Skin epidermis (tissue), 12 donors: ENCODE results near the gene COMMD8.
A peak's percentile ranks its signal among the peaks of the same experiment; 100 is the strongest.

ENCODE experiments used
- H3K27ac ChIP-seq, 21 experiments: fragments of 200-600 bp; sonication (generic) in 11 of 21; one replicate each; pipeline ENCODE4 v1.5.0; 2020; ENCODE audit warnings: mild to moderate bottlenecking in 3 of 21, inconsistent platforms in 2 of 21, moderate library complexity in 2 of 21
- H3K4me3 ChIP-seq, 7 experiments: fragments of 200-600 bp; sonication (generic) in 2 of 7; one replicate each; pipeline ENCODE4 v1.5.0; 2020; ENCODE audit warnings: inconsistent platforms in 2 of 7, mild to moderate bottlenecking in 2 of 7, moderate library complexity in 1 of 7

The COMMD8 gene

DNA sequence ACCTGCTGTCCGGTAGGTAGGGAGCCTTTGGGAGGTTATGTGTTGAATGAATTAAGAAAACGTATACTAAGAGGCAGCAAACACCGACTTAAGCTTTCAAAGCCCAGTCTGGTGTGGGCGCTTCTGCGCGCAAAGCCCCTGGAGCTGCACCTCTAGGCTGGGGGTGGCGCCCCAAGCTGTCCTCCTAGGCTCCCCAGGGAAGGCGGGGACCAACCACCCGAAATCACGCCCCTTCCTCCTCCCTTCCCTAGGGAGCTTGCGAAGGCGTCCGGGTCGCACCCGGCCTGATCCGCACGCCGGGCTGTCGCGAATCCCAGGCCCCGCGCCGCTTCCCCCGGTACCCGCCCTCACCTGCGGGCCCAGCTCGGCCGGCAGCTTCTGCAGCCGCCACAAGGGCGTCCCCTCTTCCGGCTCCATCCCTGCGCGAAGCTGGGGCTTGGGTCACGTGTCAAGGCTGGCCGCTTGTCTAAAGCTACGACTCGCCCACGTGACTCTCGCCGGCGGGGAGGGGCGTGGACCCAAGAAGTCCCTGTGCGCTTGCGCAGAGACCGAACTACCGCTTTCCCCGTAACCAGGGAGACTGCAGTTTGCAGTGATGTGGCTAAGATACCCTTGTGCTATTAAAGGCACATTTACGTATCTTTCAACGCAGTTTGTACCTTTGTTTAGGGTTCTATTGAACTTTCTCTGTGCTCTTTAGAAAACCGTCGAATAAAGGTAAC is at the start of gene COMMD8:
Gene COMMD8, minus strand, starts transcription at position 468 of the 722 bp plus-strand sequence. Its CDS starts 51 bp downstream, at position 417.
- H3K27ac ChIP-seq, result peak within 1 kb of the TSS; percentile 18 to 98 (median 89)
- H3K4me3 ChIP-seq, result peak within 1 kb of the TSS; percentile 60 to 92 (median 73)

DNA sequence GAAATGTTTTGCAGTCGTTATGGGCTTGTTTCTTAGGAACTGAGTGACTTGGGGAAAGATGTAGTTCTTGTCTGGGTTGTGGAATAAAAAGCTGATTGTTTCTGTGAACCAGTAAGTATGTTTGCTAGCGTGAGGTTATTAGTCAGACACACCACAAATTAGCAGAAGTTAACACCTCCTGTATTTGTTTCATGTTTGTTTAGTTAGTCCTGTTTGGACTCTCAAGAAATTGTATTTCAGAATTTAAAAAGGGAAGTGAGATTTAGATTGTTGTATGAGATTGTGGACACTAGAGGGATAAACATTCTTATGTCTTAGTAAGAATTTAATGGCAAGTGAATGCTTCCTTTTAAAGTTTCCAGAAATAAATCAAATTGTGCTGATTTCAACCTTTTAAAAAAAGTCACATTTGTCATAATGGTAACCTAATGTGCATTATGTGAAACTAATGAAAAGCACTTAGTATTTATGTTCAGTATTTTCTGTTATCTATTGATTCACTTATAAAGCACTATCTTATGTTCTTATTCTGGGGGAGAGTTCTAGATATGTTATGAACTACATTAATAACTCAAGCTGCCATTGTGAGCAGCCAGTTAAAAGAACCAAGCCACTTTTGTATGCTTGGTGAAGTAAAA is 47.1 kb upstream of the COMMD8 start:
- peak overlapping the region in 6 of 21 experiments; percentile 5 to 61 (median 24) for H3K27ac ChIP-seq
- H3K4me3 ChIP-seq, result no peak overlapping the region

DNA sequence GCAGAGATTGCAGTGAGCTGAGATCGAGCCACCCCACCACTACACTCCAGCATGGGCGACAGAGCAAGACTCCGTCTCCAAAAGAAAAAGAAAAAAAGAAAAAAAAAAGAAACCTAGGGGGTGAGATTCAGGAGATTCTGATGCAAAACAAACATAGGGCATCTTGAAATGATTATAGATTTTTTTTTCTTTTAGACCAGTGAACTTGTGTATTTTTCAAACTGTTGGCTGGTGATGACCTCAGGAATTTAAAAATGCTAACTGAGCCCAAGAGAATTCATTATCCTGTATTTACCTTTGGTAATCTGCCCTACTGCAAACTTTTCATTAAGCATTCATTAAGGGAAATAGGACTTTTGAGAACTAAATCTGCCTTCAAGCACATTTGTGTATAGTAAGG is 42.2 kb upstream of the COMMD8 start:
- H3K4me3 ChIP-seq, result no peak overlapping the region
- H3K27ac ChIP-seq, result no peak overlapping the region

DNA sequence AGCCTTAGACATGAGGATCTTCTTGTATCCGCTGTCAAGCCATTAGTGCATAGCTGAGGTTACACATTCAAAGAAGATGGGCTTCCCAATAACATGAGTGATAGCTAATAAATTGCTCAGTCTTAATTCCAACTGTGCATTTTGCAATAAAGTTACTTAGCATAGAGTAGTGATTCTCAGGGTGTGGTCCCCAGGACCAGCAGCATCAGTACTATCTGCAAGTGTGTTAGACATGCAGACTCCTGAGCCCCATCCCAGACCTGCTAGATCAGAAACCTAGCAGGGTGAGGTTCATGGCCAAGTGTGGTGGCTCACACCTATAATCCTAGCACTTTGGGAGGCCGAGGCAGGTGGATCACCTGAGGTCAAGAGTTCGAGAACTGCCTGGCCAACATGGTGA is 41.6 kb upstream of the COMMD8 start:
- Histone ChIP-seq H3K27ac (no peak overlapping the region), H3K4me3 (no peak overlapping the region)

DNA sequence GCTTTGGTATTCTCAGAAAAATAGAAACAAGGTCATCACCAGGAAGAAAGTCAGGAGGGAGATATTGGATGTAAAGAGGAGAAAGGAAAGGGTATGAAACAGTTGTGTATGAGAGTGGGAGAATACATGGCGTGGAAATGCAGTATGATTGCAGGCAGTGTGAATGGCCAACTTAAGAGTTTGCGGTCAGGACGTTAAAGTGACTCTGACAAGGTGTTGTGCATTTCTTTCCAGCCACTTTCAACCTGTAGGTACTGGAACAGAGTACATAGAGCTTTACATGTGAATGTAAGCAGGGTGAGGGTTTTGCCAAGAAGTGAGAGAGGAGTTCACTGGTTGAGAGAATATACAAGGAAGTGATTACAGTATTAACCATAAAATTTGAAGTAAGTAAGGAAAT is 37.3 kb upstream of the COMMD8 start:
- H3K27ac ChIP-seq, result no peak overlapping the region
- no peak overlapping the region for H3K4me3 ChIP-seq

DNA sequence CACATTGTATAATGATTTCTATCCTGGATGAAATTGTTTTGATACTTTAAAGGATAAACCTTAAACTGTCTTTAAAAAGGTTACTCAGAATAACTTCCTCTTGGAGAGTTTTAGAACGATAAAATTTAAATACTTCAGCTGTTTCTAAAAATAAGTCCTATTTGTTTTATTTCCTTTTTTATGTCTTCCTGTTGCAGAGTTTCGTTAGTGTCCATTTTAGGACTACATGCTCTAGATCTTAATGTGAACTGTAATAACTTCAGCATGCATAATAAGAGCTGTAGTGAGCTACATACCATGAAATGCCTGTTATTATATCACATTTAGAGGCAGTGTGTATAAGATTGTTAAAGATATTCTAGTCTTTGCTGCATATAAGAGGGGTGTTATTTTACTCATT is 36.2 kb upstream of the COMMD8 start:
- H3K27ac ChIP-seq, result peak overlapping the region in 1 of 21 experiments; percentile 46

DNA sequence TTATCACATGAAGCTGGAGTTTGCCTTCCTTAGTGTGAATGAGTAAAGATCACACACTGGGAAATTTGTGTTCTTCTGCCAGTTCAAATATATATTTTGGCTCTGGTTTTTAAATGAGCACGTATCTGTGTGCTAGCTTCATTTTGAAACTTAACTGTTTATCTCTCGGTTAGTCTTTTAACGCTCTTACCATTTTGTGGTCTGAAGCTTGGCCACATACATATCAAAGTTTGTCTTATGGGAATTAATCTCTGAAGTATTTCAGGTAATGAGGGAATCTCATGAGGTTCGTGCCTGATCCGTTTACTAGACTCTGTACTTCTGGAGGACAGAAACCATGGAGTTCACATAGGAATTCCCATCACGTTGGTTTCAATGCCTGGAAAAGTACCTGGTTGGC is 35.4 kb upstream of the COMMD8 start:
- Histone ChIP-seq H3K27ac (no peak overlapping the region), H3K4me3 (no peak overlapping the region)

More for the DNA sequence above, 36.2 kb upstream of the COMMD8 start:
- no peak overlapping the region for H3K4me3 ChIP-seq

DNA sequence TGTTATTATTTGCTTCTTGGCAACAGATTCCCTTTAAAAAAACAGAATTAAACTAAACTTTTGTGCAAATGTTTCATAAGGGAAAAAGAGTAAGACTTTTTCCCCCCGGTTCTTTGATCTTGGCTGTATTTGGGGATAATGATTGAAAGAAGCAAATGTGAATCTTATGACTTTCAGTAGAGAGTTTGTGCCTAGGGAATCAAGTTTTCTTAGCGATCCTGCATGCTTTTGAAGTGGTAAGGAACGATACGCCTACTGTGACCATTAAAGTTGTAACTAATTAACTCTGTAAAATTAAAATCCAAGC is 30.6 kb upstream of the COMMD8 start:
- H3K27ac ChIP-seq, result no peak overlapping the region
- no peak overlapping the region for H3K4me3 ChIP-seq

DNA sequence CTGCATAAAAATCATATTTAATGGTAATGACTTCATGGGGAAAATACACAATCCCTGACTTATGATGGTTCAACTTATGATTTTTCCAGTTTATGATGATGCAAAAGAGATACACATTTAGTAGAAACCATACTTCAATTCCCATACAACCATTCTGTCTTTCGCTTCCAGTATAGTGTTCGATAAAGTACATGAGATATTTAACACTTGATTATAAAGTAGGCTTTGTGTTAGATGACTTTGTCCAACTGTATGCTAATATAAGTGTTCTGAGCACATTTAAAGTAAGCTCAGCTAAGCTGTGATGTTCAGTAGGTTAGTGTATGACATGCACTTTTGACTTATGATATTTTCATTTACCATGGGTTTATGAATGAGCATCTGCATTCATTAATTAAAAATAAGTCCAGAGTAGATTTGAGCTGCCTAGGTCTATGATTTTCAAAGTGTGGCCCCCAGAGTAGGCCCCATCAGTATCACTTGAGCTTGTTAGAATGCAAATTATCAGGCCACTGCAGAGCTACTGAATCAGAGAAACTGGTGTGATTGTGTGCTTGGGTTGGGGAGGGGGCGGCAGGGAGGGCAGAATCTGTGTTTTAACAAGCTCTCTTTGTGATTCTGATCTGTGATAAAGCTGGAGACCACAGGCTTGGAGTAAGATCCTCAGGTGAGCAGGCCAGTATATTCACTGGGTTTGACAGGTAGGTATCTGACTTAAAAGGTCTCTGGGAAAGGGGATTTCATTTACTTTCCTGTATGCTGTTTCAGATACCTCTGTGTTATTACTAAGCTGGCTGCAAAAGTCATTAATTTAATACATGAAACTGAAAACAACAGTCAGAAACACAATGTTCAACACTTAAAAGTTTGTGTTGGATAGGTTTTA is 30.0 kb upstream of the COMMD8 start:
- no peak overlapping the region for H3K27ac ChIP-seq
- no peak overlapping the region for H3K4me3 ChIP-seq

DNA sequence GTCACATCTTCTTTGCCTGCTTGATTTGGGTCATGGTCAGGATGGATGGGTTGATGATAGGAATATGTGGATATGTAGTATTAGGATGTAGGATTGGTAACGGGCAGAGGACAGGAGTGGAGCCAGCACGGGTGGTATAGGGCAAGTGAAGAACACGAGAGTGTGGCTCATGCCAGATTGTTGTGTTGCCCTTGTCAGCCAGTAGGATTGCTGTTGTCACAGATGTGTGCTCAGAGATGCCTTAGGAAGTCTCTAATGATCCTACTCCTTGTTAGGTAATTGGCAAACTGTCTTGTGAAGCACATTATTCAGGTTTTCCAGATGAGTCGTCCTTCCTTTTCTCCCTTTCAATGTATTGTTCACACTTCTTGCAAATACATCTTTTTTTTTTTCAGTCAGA is 27.0 kb upstream of the COMMD8 start:
- H3K4me3 ChIP-seq, result no peak overlapping the region
- no peak overlapping the region for H3K27ac ChIP-seq

DNA sequence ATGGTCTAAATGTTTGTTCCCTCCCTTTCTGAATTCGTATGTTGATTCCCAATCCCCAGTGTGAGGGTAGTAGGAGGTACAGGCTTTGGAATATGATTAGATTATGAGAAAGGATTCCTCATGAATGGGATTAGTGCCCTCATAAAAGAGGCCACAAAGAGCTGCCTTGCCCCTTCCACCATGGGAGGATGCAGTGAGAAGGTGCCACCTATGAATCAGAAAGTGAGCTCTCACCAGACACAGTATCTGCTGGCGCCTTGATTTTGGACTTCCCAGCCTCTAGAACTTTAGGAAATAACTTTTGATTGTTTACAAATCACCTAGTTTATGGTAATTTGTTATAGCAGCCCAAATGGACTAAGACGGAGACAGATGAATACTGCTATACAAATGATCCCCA is 25.2 kb upstream of the COMMD8 start:
- Histone ChIP-seq H3K4me3 (no peak overlapping the region), H3K27ac (no peak overlapping the region)

DNA sequence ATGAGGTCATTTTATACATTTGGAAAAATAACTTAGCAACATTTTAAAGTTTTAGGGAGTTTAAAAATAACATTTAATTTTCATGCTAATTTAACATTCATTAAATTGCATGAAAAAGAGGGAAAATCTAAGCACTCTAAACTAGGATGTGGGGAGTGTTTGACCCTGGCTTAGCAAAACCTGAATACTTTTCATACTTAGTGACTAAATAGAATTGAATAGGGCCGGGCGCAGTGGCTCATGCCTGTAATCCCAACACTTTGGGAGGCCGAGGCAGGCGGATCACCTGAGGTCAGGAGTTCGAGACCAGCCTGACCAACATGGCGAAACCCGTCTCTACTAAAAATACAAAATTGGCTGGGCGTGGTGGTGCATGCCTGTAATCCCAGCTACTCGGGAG is 23.2 kb upstream of the COMMD8 start:
- Histone ChIP-seq H3K4me3 (peak overlapping the region in 5 of 7 experiments; percentile 42 to 58 (median 51)), H3K27ac (peak overlapping the region in 4 of 21 experiments; percentile 81 to 93 (median 84))

DNA sequence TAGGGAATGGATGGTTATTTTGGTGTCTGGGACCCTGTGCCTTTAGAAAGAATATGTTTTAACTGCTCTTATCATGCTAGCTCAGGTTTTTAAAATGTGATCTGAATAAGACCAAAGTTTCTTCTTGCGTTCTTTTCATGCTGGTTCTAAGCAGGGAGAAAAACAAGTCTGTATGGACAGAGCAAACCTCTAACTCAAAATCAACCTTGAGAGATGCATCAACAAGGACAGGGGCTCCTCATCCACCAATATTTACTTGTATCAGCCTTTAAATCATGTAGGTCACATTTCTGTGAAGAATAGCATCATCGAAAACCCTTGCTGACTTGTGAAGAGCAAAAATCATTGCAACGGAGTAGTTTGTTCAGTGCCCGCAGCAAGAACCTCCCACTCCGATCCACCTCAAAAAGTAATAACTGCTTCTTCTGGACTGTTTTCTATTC is 22.8 kb upstream of the COMMD8 start:
- Histone ChIP-seq H3K27ac (peak overlapping the region in 19 of 21 experiments; percentile 81 to 94 (median 88)), H3K4me3 (peak overlapping the region; percentile 42 to 58 (median 49))

DNA sequence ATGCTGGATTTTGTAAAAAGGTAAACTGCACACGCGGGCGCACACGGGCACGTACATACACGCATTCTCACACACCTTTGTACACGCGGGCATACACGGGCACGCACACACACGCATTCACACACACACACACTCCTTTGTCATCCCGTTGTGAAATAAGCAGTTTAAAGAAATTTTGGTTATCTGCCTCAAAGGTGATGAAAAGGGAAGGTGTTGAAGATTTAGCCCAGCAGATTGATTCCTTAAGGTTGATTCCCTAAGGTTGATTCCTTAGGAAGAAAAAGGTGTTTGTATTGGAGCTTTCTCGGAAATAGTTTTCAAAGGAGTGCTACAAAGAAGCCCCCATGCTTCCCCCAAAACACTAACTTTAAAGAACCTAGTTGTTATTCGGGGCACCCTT is 22.3 kb upstream of the COMMD8 start:
- Histone ChIP-seq H3K4me3 (peak overlapping the region; percentile 42 to 58 (median 49)), H3K27ac (peak overlapping the region; percentile 69 to 94 (median 87))

DNA sequence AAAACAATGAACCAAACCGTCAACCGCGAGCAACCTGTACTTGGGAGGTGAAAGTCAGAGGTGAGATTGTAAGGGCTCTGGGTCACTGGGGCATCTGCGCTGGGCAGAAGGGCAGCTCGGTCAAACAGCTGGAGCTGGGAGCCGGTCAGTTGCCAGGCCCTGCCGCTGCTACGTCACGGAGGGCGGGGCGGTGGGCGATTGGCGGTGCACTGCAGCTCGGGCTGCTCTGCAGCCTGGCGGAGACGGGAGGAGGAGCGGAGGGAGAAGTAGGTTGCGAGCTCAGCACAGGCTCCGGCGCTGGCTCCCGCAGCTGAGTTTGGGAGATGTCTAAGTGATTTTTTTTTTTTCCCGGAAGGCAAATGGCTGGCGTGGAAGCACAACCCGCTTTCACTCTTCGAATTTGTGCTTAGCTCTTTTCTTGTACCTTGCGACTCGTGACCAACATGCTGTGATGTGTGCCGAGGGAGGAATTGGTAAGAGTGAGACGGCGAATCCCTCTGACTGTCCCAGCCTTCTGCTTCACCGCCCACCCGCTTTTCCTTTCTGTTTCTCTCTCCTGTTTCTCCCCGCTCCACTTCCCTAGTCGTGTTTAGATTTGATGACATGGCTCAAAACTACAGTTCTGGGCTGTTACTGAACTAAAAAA is 21.7 kb upstream of the COMMD8 start, which contains the start of gene ATP10D:
Gene ATP10D, plus strand, starts transcription at position 229 of the 646 bp plus-strand sequence. CDS start 27,266 bp downstream, outside the sequence.
- Histone ChIP-seq H3K27ac (peak within 1 kb of the TSS; percentile 69 to 94 (median 87)), H3K4me3 (peak within 1 kb of the TSS; percentile 42 to 58 (median 49))

DNA sequence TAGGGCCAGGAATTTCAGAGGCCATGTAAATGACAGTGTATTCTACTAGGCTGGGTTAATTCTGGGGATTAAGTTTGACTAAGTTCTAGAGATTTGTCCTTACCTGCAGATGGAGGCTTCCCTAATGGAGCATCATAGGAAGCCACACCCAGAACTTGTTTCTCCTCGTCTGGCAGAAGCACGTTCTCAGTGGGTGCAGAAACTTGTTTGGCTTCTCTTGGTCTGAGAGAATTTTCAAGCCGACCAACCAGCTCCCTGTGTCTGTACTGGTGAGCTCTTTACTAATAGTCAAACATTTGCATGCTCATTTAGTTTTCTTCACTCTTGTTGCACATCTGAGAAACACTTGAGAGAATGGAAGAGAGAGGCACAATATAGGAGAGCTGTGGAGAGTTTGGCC is 20.7 kb upstream of the COMMD8 start:
- Histone ChIP-seq H3K4me3 (no peak overlapping the region), H3K27ac (peak overlapping the region in 20 of 21 experiments; percentile 74 to 94 (median 88))

DNA sequence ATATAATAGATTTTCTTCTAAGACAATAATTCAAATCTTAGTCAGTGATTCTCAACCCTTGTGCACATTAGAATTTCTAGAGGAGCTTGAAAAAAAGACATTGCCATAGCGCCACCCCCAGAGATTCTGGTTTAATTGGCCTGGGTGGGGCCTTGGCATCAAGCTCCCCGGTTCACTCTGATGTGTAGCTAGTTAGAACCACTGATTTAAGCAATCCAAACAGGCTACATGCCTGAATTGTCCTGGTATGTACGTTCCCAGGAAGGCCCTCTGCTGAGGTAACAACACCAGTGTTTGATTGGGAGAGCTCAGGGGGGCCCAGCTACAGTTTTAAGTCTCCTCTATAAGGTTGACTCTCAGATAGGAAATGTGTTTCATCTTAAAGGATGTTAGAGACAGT is 20.2 kb upstream of the COMMD8 start:
- peak overlapping the region in 20 of 21 experiments; percentile 44 to 94 (median 86) for H3K27ac ChIP-seq
- H3K4me3 ChIP-seq, result no peak overlapping the region

DNA sequence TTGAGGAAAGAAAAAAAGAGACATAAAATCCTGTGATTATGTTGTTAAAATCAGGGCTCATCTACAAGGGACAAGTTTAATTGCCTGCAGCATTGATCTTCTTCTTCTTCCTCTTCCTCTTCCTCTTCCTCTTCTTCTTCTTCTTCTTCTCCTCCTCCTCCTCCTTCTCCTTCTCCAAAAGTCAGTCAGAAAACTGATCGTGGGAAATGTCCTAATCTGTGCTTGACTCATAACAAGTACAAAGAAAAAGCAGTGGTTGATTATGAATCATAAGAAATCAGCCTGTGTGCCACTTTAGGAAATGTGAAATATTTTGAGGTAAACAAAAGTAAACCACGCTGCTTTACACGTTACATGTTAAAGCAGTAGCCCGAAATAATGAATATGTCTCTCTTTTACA is 18.8 kb upstream of the COMMD8 start:
- H3K4me3 ChIP-seq, result no peak overlapping the region
- peak overlapping the region in 8 of 21 experiments; percentile 4 to 94 (median 26) for H3K27ac ChIP-seq

DNA sequence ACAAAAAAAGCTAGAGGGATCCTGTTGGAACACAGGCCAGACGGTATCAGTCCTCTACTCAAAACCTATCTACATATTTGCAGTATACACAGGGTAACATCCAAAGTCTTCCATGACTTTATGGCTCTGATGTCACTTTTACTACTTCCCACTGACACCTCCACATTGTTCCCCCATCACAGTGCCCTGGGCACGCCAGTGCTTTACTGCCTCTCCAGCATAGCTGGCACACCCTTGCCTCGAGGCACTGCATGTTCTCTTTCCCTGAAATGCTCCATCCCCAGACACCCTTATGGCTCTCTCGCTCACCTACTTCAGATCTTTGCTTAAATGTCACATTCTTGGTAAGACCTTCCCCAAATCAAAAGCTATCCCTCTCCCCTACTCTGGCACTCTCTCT is 15.3 kb upstream of the COMMD8 start:
- no peak overlapping the region for H3K27ac ChIP-seq
- H3K4me3 ChIP-seq, result no peak overlapping the region

DNA sequence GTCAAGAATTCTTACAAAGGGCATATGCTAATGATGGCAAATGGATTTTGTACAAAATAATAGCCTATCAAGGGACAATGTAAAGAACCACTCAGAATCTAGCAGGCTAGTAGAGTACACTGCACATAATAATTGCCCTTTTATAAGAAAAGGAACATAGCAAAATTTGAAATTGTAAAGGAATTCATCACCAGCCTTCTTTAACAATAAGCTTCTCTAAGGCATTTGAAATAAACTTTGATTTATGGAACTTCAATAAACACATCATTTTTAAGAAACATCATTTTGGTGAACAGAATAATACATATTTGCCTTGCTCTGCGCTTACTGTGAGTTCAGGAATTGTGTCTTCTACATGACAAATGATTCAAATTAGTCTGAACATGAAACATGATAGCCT is 11.9 kb upstream of the COMMD8 start:
- Histone ChIP-seq H3K27ac (no peak overlapping the region), H3K4me3 (no peak overlapping the region)
